ENCODE measurements around the gene TUG1. TPM values are rescaled to one million over a fixed set of nuclear protein-coding genes. Genes with fewer than 3 reads are reported as not detected.

TUG1 gene
- total RNA-seq, 4 donors from 2014 or later = 53.0 to 78.5 (median 64.1) TPM

GRCh38 chr22:30969532-30970355 lies 679 bp downstream of the TUG1 start:
- DNase-seq (ENCODE audit: extremely low spot score) = no peak
- Histone ChIP-seq H3K27ac (replicated peaks in 1 of 4) (peak overlapping the region; percentile 95 to 98 (median 98)), H3K4me3 (peak overlapping the region; percentile 86 to 92 (median 92)), H3K9me3 (peaks cover 0 to 35% (median 22%) of the 10 kb centered on the region in 4 donors), H3K36me3 (peaks cover 25 to 42% (median 31%) of the 10 kb centered on the region in 4 donors), H3K4me1 (peaks cover 18 to 50% (median 29%) of the 10 kb centered on the region in 4 donors), H3K27me3 (no peaks in the 10 kb centered on the region)
- 8% methylated on average over 16 of the region's 49 CpGs for WGBS
- TF ChIP-seq POLR2A (IDR thresholded peaks at IDR 0.05; ENCODE audit: low read depth) (no peak), CTCF (IDR thresholded peaks at IDR 0.05) (peak in 1 of 3 experiments; percentile 21)
- intact Hi-C loops (cut with DNase I) = loop anchor here (2.0 to 5.0 kb wide), 2 partner anchors 68 to 113 kb away; no protein-coding TSS in a partner anchor

GRCh38 chr22:30970356-30970746 lies 1.3 kb downstream of the TUG1 start:
- Histone ChIP-seq H3K9me3 (peaks cover 0 to 39% (median 28%) of the 10 kb centered on the region in 4 donors), H3K27me3 (no peaks in the 10 kb centered on the region), H3K36me3 (peaks cover 25 to 48% (median 36%) of the 10 kb centered on the region in 4 donors), H3K4me3 (peak overlapping the region; percentile 86 to 92 (median 92)), H3K27ac (replicated peaks in 1 of 4) (peak overlapping the region in 3 of 4 donors; percentile 97 to 98 (median 98)), H3K4me1 (peaks cover 18 to 46% (median 29%) of the 10 kb centered on the region in 4 donors)
- WGBS = 61% methylated on average over 3 of the region's 3 CpGs
- intact Hi-C loops (cut with DNase I) = loop anchor here (5.0 kb wide), 1 partner anchor 67 kb away; no protein-coding TSS in a partner anchor
- TF ChIP-seq POLR2AphosphoS5 (IDR thresholded peaks at IDR 0.05) (no peak), POLR2A (IDR thresholded peaks at IDR 0.05; ENCODE audit: low read depth) (no peak), CTCF (IDR thresholded peaks at IDR 0.05) (no peak), EP300 (IDR thresholded peaks at IDR 0.05) (no peak)
- no peak for DNase-seq (ENCODE audit: extremely low spot score)

- Histone ChIP-seq H3K4me3 (no peak overlapping the region), H3K9me3 (peaks cover 7 to 83% (median 41%) of the 10 kb centered on the region in 4 donors), H3K27ac (replicated peaks in 1 of 4) (no peak overlapping the region), H3K27me3 (no peaks in the 10 kb centered on the region), H3K36me3 (peaks cover 4 to 25% (median 17%) of the 10 kb centered on the region in 4 donors), H3K4me1 (no peaks in the 10 kb centered on the region)
- 93% methylated on average over 3 of the region's 3 CpGs for WGBS
- DNase-seq (ENCODE audit: extremely low spot score) = no peak
- intact Hi-C loops (cut with DNase I) = loop anchor here (5.0 kb wide), 1 partner anchor 39 kb away; no protein-coding TSS in a partner anchor
- TF ChIP-seq EP300 (IDR thresholded peaks at IDR 0.05) = no peak
- TF ChIP-seq CTCF (IDR thresholded peaks at IDR 0.05) = no peak
- no peak for TF ChIP-seq POLR2A (IDR thresholded peaks at IDR 0.05; ENCODE audit: low read depth)
- no peak for TF ChIP-seq POLR2AphosphoS5 (IDR thresholded peaks at IDR 0.05)
Measured at GRCh38 chr22:30978304-30978962, 9.4 kb downstream of the TUG1 start.

- Histone ChIP-seq H3K9me3 (peaks cover 7 to 75% (median 31%) of the 10 kb centered on the region in 4 donors), H3K4me3 (no peak overlapping the region)
Measured at GRCh38 chr22:30979932-30980331, 10.9 kb downstream of the TUG1 start.

More at GRCh38 chr22:30979932-30980331, 10.9 kb downstream of the TUG1 start:
- H3K4me1 ChIP-seq = no peaks in the 10 kb centered on the region
- H3K36me3 ChIP-seq = peaks cover 0 to 10% (median 7%) of the 10 kb centered on the region in 4 donors
- TF ChIP-seq EP300 (IDR thresholded peaks at IDR 0.05) = no peak
- no peak for TF ChIP-seq CTCF (IDR thresholded peaks at IDR 0.05)
- TF ChIP-seq POLR2A (IDR thresholded peaks at IDR 0.05; ENCODE audit: low read depth) = no peak
- WGBS = 86% methylated on average over 3 of the region's 3 CpGs
- H3K27me3 ChIP-seq = no peaks in the 10 kb centered on the region
- no peak overlapping the region for H3K27ac ChIP-seq (replicated peaks in 1 of 4)
- intact Hi-C loops (cut with DNase I) = loop anchor here (5.0 kb wide), 1 partner anchor 37 kb away; no protein-coding TSS in a partner anchor
- no peak for DNase-seq (ENCODE audit: extremely low spot score)

All from esophagus muscularis mucosa (tissue), 4 donors.